Neural progenitor cell (in vitro differentiated cells): ENCODE measurements around the gene KPNB1. TPM values are rescaled to one million over a fixed set of nuclear protein-coding genes. Genes with fewer than 3 reads are reported as not detected.
A peak's percentile ranks its signal among the peaks of the same experiment; 100 is the strongest.
"Not testable (repeated sequence)": the region's sequence is repeated elsewhere in the genome, so short reads cannot be mapped to it uniquely, and the experiment has no call there.

Experiments used
- DNase-seq: peaks from one replicate; pipeline ENCODE4 v3.0.0-alpha.2; 2016; ENCODE audit warnings: low spot score
- H2AFZ ChIP-seq: fragments of 200-600 bp; sonication (generic); replicated peaks from 2 replicates; pipeline ENCODE4 v1.6.1; 2016; ENCODE audit warnings: antibody characterized with exemption
- H3F3A ChIP-seq: fragments of 200-600 bp; sonication (generic); 2 replicates; pipeline ENCODE4 v1.6.1; 2016; ENCODE audit warnings: antibody characterized with exemption, low read depth
- H3K27ac ChIP-seq: fragments of 200-600 bp; sonication (generic); 2 replicates; pipeline ENCODE4 v1.5.1; 2016; ENCODE audit warnings: mild to moderate bottlenecking
- H3K27me3 ChIP-seq: fragments of 200-600 bp; sonication (generic); 2 replicates; pipeline ENCODE4 v1.6.1; 2016; ENCODE audit warnings: mild to moderate bottlenecking, moderate library complexity
- H3K36me3 ChIP-seq: fragments of 200-600 bp; sonication (generic); 2 replicates; pipeline ENCODE4 v1.5.1; 2016
- H3K4me1 ChIP-seq: fragments of 200-600 bp; sonication (generic); 2 replicates; pipeline ENCODE4 v1.6.1; 2016; ENCODE audit warnings: mixed run types
- H3K4me2 ChIP-seq: fragments of 200-600 bp; sonication (generic); 2 replicates; pipeline ENCODE4 v1.6.1; 2016
- H3K4me3 ChIP-seq: fragments of 200-600 bp; sonication (generic); 2 replicates; pipeline ENCODE4 v1.5.1; 2016
- H3K79me2 ChIP-seq: fragments of 200-600 bp; sonication (generic); 2 replicates; pipeline ENCODE4 v1.6.1; 2016; ENCODE audit warnings: low read depth
- H3K9ac ChIP-seq: fragments of 200-600 bp; sonication (generic); 2 replicates; pipeline ENCODE4 v1.6.1; 2016
- H3K9me3 ChIP-seq: fragments of 200-600 bp; sonication (generic); 2 replicates; pipeline ENCODE4 v1.5.1; 2016; ENCODE audit warnings: low read depth
- H4K20me1 ChIP-seq: fragments of 200-600 bp; sonication (generic); 2 replicates; pipeline ENCODE4 v1.6.1; 2016; ENCODE audit warnings: low read depth
- H3K27ac Mint-ChIP-seq: 3 replicates; pipeline ENCODE4 v1.8.0; 2021; ENCODE audit warnings: mixed read lengths
- H3K27me3 Mint-ChIP-seq: 2 replicates; pipeline ENCODE4 v1.8.0; 2022; ENCODE audit warnings: low read depth, mild to moderate bottlenecking, inconsistent platforms, moderate library complexity, mixed read lengths; ENCODE audit not compliant: insufficient read depth
- H3K36me3 Mint-ChIP-seq: 3 replicates; pipeline ENCODE4 v1.8.0; 2021; ENCODE audit warnings: mixed read lengths
- H3K4me1 Mint-ChIP-seq: 3 replicates; pipeline ENCODE4 v1.8.0; 2021; ENCODE audit warnings: mixed read lengths
- H3K4me3 Mint-ChIP-seq: 3 replicates; pipeline ENCODE4 v1.8.0; 2021; ENCODE audit warnings: mild to moderate bottlenecking, moderate library complexity, mixed read lengths
- H3K9me3 Mint-ChIP-seq: 3 replicates; pipeline ENCODE4 v1.8.0; 2020; ENCODE audit warnings: mixed read lengths
- CTCF ChIP-seq: fragments of 200-600 bp; sonication (generic); IDR thresholded peaks from 2 replicates; pipeline ENCODE4 v1.5.1; 2017; ENCODE audit warnings: antibody characterized with exemption, mild to moderate bottlenecking
- EZH2 ChIP-seq: fragments of 200-600 bp; sonication (generic); IDR thresholded peaks from 2 replicates; pipeline ENCODE4 v1.6.1; 2017; ENCODE audit warnings: antibody characterized with exemption, mild to moderate bottlenecking, moderate library complexity
- EZH2phosphoT487 ChIP-seq: fragments of 200-600 bp; sonication (generic); IDR thresholded peaks from 2 replicates; pipeline ENCODE4 v1.6.1; 2017; ENCODE audit warnings: antibody characterized with exemption
- total RNA-seq: library from RNA; depleted of rRNA; stranded (reverse); fragments of >200 nt; gene quantifications from 2 replicates; pipeline ENCODE4 v1.2.3, GENCODE V29; 2015; ENCODE audit warnings: low replicate concordance

Gene KPNB1
- total RNA-seq, 1 donor from 2014 or later = 543 TPM

DNA sequence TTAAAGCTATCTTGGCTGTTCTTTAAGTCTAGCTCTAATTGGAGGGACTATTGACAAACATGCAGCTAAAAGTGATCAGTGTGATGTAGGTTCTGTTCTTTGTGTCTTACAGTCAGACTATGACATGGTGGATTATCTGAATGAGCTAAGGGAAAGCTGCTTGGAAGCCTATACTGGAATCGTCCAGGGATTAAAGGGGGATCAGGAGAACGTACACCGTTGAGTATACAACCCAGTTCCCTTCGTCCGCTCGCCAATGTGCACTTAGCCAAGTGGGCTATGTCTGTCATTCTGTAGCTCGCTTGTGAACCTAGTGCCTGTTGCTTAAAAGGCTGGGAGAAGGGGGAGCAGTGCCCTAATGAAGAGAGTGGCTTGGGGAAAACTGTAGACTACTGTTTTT, 28.5 kb downstream of the KPNB1 start:
- H3K36me3 ChIP-seq = peaks cover 48% of the 10 kb centered on the region
- peaks cover 51% of the 10 kb centered on the region for H4K20me1 ChIP-seq

DNA sequence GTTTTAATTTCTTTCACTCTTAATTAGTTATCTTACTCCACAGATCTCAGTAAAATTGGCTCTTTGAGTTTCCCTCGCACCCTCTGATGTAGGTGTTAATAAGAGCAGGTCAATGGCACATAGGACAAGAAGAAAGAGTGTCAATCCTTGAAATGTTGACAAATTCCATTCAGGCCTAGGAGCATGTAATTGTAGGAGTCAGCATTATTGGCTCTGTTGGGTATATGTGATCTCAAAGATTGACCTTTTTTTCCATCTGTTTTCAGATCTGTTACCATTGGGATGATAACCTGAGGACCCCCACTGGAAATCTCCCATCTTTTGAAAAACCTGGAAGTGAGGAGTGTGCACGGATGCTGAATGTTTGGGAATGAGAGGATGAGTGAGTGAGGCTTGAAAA, 32.4 kb downstream of the KPNB1 start:
- Mint-ChIP-seq H3K4me3 (no peak overlapping the region), H3K36me3 (peaks cover 52% of the 10 kb centered on the region), H3K27ac (no peak overlapping the region), H3K4me1 (peaks cover 6% of the 10 kb centered on the region), H3K27me3 (peaks cover 2% of the 10 kb centered on the region), H3K9me3 (no peaks in the 10 kb centered on the region)
- H3K27me3 ChIP-seq = no peaks in the 10 kb centered on the region
- no peak for TF ChIP-seq EZH2
- no peak for TF ChIP-seq EZH2phosphoT487
- H3K27ac ChIP-seq = peak overlapping the region; percentile 23
- no peak overlapping the region for H3K4me2 ChIP-seq
- H3F3A ChIP-seq = peaks cover 87% of the 10 kb centered on the region
- no peak overlapping the region for H2AFZ ChIP-seq
- no peaks in the 10 kb centered on the region for H3K9me3 ChIP-seq
- H3K4me1 ChIP-seq = peaks cover 6% of the 10 kb centered on the region
- no peak overlapping the region for H3K4me3 ChIP-seq
- no peak overlapping the region for H3K9ac ChIP-seq
- H3K79me2 ChIP-seq = no peaks in the 10 kb centered on the region
- peaks cover 48% of the 10 kb centered on the region for H4K20me1 ChIP-seq
- no peak for DNase-seq
- peaks cover 21% of the 10 kb centered on the region for H3K36me3 ChIP-seq

More for the DNA sequence above, 28.5 kb downstream of the KPNB1 start:
- Histone ChIP-seq H3F3A (peaks cover 76% of the 10 kb centered on the region), H2AFZ (no peak overlapping the region), H3K27me3 (no peaks in the 10 kb centered on the region), H3K4me3 (no peak overlapping the region), H3K27ac (no peak overlapping the region), H3K4me2 (no peak overlapping the region), H3K9me3 (no peaks in the 10 kb centered on the region), H3K79me2 (peaks cover 10% of the 10 kb centered on the region), H3K4me1 (no peaks in the 10 kb centered on the region), H3K9ac (no peak overlapping the region)
- DNase-seq = no peak
- no peak overlapping the region for H3K4me3 Mint-ChIP-seq
- H3K27ac Mint-ChIP-seq = no peak overlapping the region
- H3K36me3 Mint-ChIP-seq = peaks cover 70% of the 10 kb centered on the region
- no peaks in the 10 kb centered on the region for H3K9me3 Mint-ChIP-seq
- no peak for TF ChIP-seq EZH2phosphoT487
- no peak for TF ChIP-seq EZH2
- TF ChIP-seq CTCF = no peak
- no peaks in the 10 kb centered on the region for H3K4me1 Mint-ChIP-seq
- peaks cover 2% of the 10 kb centered on the region for H3K27me3 Mint-ChIP-seq

- DNase-seq, H3K4me3 Mint-ChIP-seq, H3K4me3 ChIP-seq, H3K9me3 ChIP-seq, H3K4me2 ChIP-seq, H3K27me3 Mint-ChIP-seq, H3K9me3 Mint-ChIP-seq, H3K79me2 ChIP-seq, H3K27me3 ChIP-seq, H3K27ac Mint-ChIP-seq, H3K9ac ChIP-seq, H2AFZ ChIP-seq: not testable (repeated sequence)
- H3K36me3 Mint-ChIP-seq = peaks cover 48% of the 10 kb centered on the region
- Histone ChIP-seq H3K36me3 (peaks cover 21% of the 10 kb centered on the region), H3F3A (peaks cover 87% of the 10 kb centered on the region), H4K20me1 (peaks cover 54% of the 10 kb centered on the region), H3K4me1 (peaks cover 12% of the 10 kb centered on the region), H3K27ac (peak overlapping the region; percentile 23)
- H3K4me1 Mint-ChIP-seq = peaks cover 11% of the 10 kb centered on the region
Observed at GRCh38 chr17:47682727-47683126, 33.0 kb downstream of the KPNB1 start.

DNA sequence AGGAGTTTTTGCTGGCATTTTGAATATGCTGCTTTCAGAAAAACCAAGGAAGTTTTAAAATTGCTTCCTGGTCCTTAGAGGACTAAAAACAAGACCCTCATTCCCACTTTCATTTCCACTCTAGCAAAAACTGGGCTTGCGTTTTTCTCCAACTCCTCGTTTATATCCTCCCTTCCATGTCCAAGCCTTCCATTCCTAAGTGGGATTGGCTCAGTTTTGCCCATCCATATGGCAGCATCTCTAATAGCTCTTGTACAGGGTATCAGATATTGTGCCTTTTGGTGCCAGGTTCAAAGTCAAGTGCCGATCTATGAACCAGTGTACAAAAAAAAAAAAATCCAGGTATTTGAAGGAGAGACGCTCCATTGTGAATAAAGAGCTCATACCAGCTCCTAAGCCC, 34.3 kb downstream of the KPNB1 start:
- no peaks in the 10 kb centered on the region for H3K79me2 ChIP-seq
- no peak overlapping the region for H3K4me3 ChIP-seq
- DNase-seq = no peak
- Mint-ChIP-seq H3K4me3 (no peak overlapping the region), H3K36me3 (peaks cover 40% of the 10 kb centered on the region), H3K27me3 (peaks cover 2% of the 10 kb centered on the region), H3K27ac (no peak overlapping the region), H3K4me1 (peaks cover 11% of the 10 kb centered on the region), H3K9me3 (no peaks in the 10 kb centered on the region)
- H4K20me1 ChIP-seq = peaks cover 54% of the 10 kb centered on the region
- peaks cover 87% of the 10 kb centered on the region for H3F3A ChIP-seq
- no peak overlapping the region for H3K9ac ChIP-seq
- H3K36me3 ChIP-seq = peaks cover 21% of the 10 kb centered on the region
- H3K27me3 ChIP-seq = no peaks in the 10 kb centered on the region
- H3K27ac ChIP-seq = peak overlapping the region; percentile 14
- H3K4me2 ChIP-seq = no peak overlapping the region
- peaks cover 15% of the 10 kb centered on the region for H3K4me1 ChIP-seq
- no peaks in the 10 kb centered on the region for H3K9me3 ChIP-seq
- TF ChIP-seq CTCF (no peak), EZH2 (no peak), EZH2phosphoT487 (no peak)
- no peak overlapping the region for H2AFZ ChIP-seq
